SK-N-DZ (cell line): Measurements from ENCODE around the gene SLMAP. TPM values are rescaled to one million over a fixed set of nuclear protein-coding genes. Genes with fewer than 3 reads are reported as not detected.
A peak's percentile ranks its signal among the peaks of the same experiment; 100 is the strongest.

Source experiments
- DNase-seq: peaks from one replicate; pipeline ENCODE4 v3.0.0-alpha.2; 2015; ENCODE audit warnings: low spot score
- polyA plus RNA-seq, 2 experiments: library from polyadenylated mRNA; depleted of rRNA; stranded (reverse); fragments of >200 nt; gene quantifications; 2 replicates each; pipeline ENCODE4 v1.2.3, GENCODE V29; 2014

Gene SLMAP, protein sequence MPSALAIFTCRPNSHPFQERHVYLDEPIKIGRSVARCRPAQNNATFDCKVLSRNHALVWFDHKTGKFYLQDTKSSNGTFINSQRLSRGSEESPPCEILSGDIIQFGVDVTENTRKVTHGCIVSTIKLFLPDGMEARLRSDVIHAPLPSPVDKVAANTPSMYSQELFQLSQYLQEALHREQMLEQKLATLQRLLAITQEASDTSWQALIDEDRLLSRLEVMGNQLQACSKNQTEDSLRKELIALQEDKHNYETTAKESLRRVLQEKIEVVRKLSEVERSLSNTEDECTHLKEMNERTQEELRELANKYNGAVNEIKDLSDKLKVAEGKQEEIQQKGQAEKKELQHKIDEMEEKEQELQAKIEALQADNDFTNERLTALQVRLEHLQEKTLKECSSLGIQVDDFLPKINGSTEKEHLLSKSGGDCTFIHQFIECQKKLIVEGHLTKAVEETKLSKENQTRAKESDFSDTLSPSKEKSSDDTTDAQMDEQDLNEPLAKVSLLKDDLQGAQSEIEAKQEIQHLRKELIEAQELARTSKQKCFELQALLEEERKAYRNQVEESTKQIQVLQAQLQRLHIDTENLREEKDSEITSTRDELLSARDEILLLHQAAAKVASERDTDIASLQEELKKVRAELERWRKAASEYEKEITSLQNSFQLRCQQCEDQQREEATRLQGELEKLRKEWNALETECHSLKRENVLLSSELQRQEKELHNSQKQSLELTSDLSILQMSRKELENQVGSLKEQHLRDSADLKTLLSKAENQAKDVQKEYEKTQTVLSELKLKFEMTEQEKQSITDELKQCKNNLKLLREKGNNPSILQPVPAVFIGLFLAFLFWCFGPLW
- 20.1 and 26.6 TPM in 2 replicates for polyA plus RNA-seq (2014; cell fraction: cytosol; rRNA removed)
- polyA plus RNA-seq (2014; cell fraction: nucleus; rRNA removed), result 15.9 and 21.9 TPM in 2 replicates

GRCh38 chr3:57755741-57756527 is at the start of gene SLMAP:
Gene SLMAP (plus strand): TSS chr3:57756309. CDS start chr3:57757652, 1,343 bp downstream.
- peak; percentile 95 for DNase-seq

GRCh38 chr3:57706462-57706861 is 49.6 kb upstream of the SLMAP start:
- no peak for DNase-seq

- DNase-seq, result no peak
Observed at GRCh38 chr3:57709031-57709430, 47.1 kb upstream of the SLMAP start.

DNA sequence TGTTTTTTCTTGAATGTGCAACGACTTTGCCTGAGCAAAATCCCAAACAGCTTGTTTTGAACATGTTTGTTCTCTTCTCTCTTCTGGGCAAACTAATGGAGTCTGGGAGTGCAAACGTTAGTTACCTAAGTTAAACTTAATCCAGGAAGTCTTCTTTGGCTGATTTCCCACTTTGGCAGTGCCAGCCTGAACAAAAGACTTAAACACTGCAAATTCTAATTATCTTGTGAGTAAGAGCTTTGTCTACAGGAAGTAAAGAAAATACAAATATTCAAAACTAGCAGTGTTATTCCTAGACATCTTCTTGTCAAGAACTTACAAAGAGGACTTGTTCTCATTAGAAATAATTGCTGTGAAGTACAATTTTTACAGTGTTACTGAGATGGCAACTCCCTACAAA is 46.5 kb upstream of the SLMAP start:
- no peak for DNase-seq

- DNase-seq, result no peak
Observed at GRCh38 chr3:57715686-57716085, 40.4 kb upstream of the SLMAP start.

GRCh38 chr3:57717205-57717868 is 38.8 kb upstream of the SLMAP start:
- DNase-seq, result no peak

GRCh38 chr3:57718118-57718517 is 38.0 kb upstream of the SLMAP start:
- no peak for DNase-seq

- no peak for DNase-seq
Observed at GRCh38 chr3:57726397-57726796, 29.7 kb upstream of the SLMAP start.

- DNase-seq, result no peak
Observed at GRCh38 chr3:57727106-57727505, 29.0 kb upstream of the SLMAP start.

GRCh38 chr3:57729334-57730045 is 26.6 kb upstream of the SLMAP start:
- no peak for DNase-seq

DNA sequence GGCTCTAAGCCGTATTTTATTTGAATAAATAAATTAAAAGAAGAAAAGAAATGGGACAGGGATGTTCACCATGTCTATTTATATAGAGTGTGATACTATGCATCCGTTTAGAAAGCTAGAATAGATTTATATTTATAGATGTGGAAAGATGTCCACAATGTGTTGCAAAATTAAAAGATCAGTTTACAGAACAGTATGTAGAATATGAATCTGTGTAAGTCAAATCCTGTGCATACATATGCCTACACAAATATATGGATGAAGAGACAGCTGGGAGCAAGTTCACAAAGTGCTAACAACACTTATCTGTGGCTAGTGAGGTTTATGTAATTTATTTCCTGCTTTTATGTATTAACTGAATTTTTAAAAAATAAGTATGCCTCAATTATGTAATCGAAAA is 25.4 kb upstream of the SLMAP start:
- DNase-seq, result no peak

GRCh38 chr3:57731311-57731710 is 24.8 kb upstream of the SLMAP start:
- DNase-seq, result no peak

DNA sequence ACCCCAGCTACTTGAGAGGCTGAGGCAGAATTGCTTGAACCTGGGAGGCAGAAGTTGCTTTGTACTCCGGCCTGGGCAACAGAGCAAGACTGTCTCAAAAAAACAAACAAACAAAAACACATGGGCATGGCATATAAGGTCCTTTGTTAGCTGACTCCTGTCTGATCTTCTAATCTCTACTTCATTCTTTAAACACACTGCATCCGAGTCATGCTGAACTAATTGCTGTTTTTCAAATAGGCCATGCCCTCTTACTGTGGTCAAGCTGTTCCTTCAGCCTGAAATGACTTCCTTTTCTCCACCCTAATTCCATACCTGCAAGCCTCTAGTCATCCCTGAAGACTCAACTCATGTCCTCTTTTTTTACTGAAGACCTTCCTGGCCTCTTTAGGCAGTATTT is 22.3 kb upstream of the SLMAP start:
- no peak for DNase-seq

DNA sequence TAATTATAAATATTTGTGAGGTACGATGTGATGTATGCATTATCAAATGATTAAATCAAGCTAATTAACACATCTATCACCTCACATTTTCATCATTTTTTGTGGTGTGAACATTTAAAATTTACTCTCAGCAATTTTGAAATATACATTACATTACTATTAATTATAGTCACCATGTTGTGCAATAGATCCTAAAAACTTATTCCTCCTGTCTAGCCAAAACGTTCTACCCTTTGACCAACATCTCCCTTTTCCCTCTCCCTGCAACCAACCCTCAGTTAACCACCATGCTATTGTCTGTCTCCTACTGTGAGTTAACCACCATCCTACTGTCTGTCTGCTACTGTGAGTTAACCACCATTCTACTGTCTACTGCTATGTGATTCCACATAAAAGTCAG is 20.7 kb upstream of the SLMAP start:
- no peak for DNase-seq

DNA sequence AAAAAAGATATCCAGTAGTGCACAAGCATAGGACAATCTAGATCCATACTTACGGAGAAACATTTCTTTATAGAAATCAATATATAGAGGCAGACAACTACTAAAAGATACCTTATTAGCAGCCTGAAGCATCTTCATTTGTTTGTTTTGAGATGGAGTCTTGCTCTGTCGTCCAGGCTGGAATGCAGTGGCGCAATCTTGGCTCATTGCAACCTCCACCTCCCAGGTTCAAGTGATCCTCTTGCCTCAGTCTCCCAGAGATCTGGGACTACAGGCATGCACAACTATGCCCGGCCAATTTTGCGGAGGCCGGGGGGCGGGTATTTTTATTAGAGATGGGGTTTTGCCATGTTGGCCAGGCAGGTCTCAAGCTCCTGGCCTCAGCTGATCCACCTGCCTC is 18.3 kb upstream of the SLMAP start:
- no peak for DNase-seq

- DNase-seq, result no peak
Observed at GRCh38 chr3:57738391-57738790, 17.7 kb upstream of the SLMAP start.

- no peak for DNase-seq
Observed at GRCh38 chr3:57740027-57740426, 16.1 kb upstream of the SLMAP start.

DNA sequence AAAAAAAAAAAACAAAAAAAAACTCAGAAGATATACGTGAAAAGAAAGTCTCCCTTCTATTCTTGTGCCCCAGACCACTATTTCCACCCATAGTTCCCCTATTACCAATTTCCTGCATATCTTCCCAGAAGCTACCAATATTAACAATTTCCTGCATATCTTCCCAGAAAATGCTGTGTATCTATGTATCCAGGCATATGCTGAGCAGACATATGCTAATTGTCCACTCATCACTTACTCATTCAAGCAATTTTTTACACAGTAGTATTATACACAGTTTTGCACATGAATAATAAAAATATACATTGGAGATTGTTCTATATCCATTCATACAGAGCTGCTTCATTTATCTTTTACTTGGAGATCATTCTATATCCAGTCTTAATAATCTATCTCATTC is 12.6 kb upstream of the SLMAP start:
- DNase-seq, result no peak

DNA sequence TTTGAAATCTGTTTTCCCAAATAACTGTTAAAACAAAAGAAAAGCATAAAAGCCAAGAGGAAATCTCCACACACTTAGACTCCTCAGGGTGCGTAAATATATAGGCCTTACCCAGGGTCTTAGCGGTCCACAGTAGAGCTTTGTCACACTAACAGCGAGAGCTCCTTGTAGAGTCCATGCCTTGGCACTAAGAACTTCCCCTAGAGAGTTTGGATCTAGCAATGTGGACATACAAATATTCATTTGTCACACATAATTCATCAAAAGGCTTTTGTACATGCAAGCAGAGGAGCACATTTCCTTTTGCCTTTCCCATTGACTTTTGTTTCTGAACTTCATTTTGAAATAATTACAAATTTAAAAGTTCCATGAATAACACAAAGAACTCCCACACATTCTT is 11.0 kb upstream of the SLMAP start:
- DNase-seq, result no peak

DNA sequence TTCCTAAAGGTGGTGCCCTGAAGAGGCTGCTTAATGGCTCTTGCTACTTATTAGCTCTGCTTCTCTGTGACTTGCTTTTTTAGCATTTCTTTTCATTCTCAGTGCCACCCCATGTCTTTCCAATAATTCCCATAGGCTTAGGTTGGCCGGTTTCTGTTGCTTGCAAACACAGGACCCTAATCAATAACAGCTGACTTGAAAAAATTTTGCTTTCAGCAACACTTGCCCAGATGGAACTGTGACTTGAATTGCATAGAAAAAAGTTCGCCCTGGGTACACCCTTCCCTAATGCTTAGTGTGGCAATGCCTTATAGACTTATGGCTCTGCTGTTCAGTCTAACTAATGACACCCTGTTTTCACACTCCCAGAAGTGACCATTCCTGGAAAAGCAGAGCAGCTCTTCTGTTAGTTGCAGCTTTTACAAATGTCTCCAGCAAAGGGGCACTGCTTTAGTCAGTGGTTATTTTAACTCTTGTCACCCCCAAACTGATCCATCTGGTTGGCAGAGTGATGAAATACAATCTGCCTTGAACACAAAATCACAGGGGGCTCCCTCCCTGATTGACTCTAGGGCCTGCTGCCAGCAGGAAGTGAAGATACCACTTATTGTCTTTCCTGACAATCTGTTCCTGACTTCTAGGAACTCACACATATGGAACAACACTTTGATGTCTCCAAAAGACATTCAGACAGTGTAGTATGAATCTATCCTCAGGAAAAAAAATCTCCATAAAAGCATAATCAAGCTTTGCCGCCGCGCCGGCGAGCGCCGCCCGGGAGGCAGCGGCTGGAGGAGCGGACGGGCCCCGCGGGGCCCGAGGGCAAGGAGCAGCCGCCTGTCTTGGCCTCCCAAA is 9.7 kb upstream of the SLMAP start:
- DNase-seq, result no peak
